HG03457 (cell line): ENCODE data around the gene CFAP97D2.
"Not testable (repeated sequence)": the region's sequence is repeated elsewhere in the genome, so short reads cannot be mapped to it uniquely, and the experiment has no call there.

Source experiments
- ATAC-seq: cut with Tn5 transposase; IDR thresholded peaks from one replicate; pipeline ENCODE4 v1.9.1; 2021; ENCODE audit warnings: moderate number of reproducible peaks; ENCODE audit not compliant: unreplicated experiment

Gene CFAP97D2

GRCh38 chr13:114155926-114156883, 22.9 kb upstream of the CFAP97D2 start:
- no peak for ATAC-seq

GRCh38 chr13:114157869-114158495, 21.1 kb upstream of the CFAP97D2 start:
- ATAC-seq: no peak

- not testable (repeated sequence) for ATAC-seq
These were observed 20.0 kb upstream of the CFAP97D2 start for GRCh38 chr13:114158869-114159666.

- no peak for ATAC-seq
These were observed 18.0 kb upstream of the CFAP97D2 start for GRCh38 chr13:114161028-114161556.

GRCh38 chr13:114161644-114162532, 17.2 kb upstream of the CFAP97D2 start:
- no peak for ATAC-seq

GRCh38 chr13:114162533-114162922, 16.5 kb upstream of the CFAP97D2 start:
- no peak for ATAC-seq

- ATAC-seq: no peak
These were observed 15.0 kb upstream of the CFAP97D2 start for GRCh38 chr13:114164053-114164452.

GRCh38 chr13:114164681-114165429, 14.2 kb upstream of the CFAP97D2 start:
- no peak for ATAC-seq

GRCh38 chr13:114166381-114167131, 12.5 kb upstream of the CFAP97D2 start:
- no peak for ATAC-seq

GRCh38 chr13:114167426-114167825, 11.6 kb upstream of the CFAP97D2 start:
- no peak for ATAC-seq

- ATAC-seq: no peak
These were observed 11.2 kb upstream of the CFAP97D2 start for GRCh38 chr13:114167885-114168284.

- no peak for ATAC-seq
These were observed 5.8 kb upstream of the CFAP97D2 start for GRCh38 chr13:114173272-114173671.

GRCh38 chr13:114173745-114174144, 5.3 kb upstream of the CFAP97D2 start:
- ATAC-seq: no peak

- ATAC-seq: no peak
These were observed 4.5 kb upstream of the CFAP97D2 start for GRCh38 chr13:114174529-114174961.

GRCh38 chr13:114176359-114176902, 2.6 kb upstream of the CFAP97D2 start:
- ATAC-seq: not testable (repeated sequence)

- no peak for ATAC-seq
These were observed 1.6 kb upstream of the CFAP97D2 start for GRCh38 chr13:114177245-114178010.

GRCh38 chr13:114185182-114185971, 6.3 kb downstream of the CFAP97D2 start:
- no peak for ATAC-seq
